H9 (cell line): ENCODE measurements around the gene USP6. TPM values are rescaled to one million over a fixed set of nuclear protein-coding genes. Genes with fewer than 3 reads are reported as not detected.

Experiments used
- total RNA-seq: library from RNA; stranded (reverse); gene quantifications from 2 replicates; pipeline ENCODE4 v1.2.1, GENCODE V29; 2021

Gene USP6
- total RNA-seq, 1 experiment from 2014 or later, result 0.17 TPM

Other genes starting within 250 kb of the USP6 start
- gene C17orf107, start 216.5 kb upstream of the USP6 start, total RNA-seq, result 4.0 and 4.4 TPM in 2 replicates
- gene CHRNE, start 212.9 kb upstream of the USP6 start, total RNA-seq, result 0.31 and 0.61 TPM in 2 replicates
- gene GP1BA, start 183.8 kb upstream of the USP6 start, total RNA-seq, result not detected in 2 replicates
- gene SLC25A11, start 176.0 kb upstream of the USP6 start, total RNA-seq, result 74.9 and 80.6 TPM in 2 replicates
- 134 and 135 TPM in 2 replicates for gene RNF167, start 175.8 kb upstream of the USP6 start, total RNA-seq
- 1,149 and 1,217 TPM in 2 replicates for gene PFN1, start 167.5 kb upstream of the USP6 start, total RNA-seq
- 20.7 and 25.4 TPM in 2 replicates for gene ENO3, start 164.9 kb upstream of the USP6 start, total RNA-seq
- gene SPAG7, start 148.2 kb upstream of the USP6 start, total RNA-seq, result 102 and 105 TPM in 2 replicates
- gene CAMTA2, start 128.4 kb upstream of the USP6 start, total RNA-seq, result 13.7 and 15.6 TPM in 2 replicates
- 1.3 and 1.5 TPM in 2 replicates for gene INCA1, start 118.5 kb upstream of the USP6 start, total RNA-seq
- 85.6 and 87.3 TPM in 2 replicates for gene KIF1C, start 118.1 kb upstream of the USP6 start, total RNA-seq
- gene SLC52A1, start 80.6 kb upstream of the USP6 start, total RNA-seq, result 0.15 and 0.17 TPM in 2 replicates
- 0.11 and 0.18 TPM in 2 replicates for gene ZFP3, start 37.6 kb upstream of the USP6 start, total RNA-seq
- 44.7 and 46.4 TPM in 2 replicates for gene ZNF232, start 4.2 kb upstream of the USP6 start, total RNA-seq
- 11.3 and 12.5 TPM in 2 replicates for gene ZNF594, start 75.8 kb downstream of the USP6 start, total RNA-seq
- gene SCIMP, start 118.8 kb downstream of the USP6 start, total RNA-seq, result not detected in 2 replicates
- 44.6 and 46.9 TPM in 2 replicates for gene RABEP1, start 166.3 kb downstream of the USP6 start, total RNA-seq